HUES48 (cell line): ENCODE data around the gene CHRDL2.
"Not testable (repeated sequence)": the region's sequence is repeated elsewhere in the genome, so short reads cannot be mapped to it uniquely, and the experiment has no call there.

ENCODE experiments used
- H3K27ac ChIP-seq: one replicate; pipeline ENCODE4 v1.7.0; 2013; ENCODE audit warnings: low read depth, low read length, inconsistent platforms
- H3K27me3 ChIP-seq: 2 replicates; pipeline ENCODE4 v1.6.1; 2013; ENCODE audit warnings: mild to moderate bottlenecking, low read length; ENCODE audit not compliant: control insufficient read depth, insufficient read depth
- H3K36me3 ChIP-seq: 2 replicates; pipeline ENCODE4 v1.6.1; 2013; ENCODE audit warnings: low read length; ENCODE audit not compliant: control insufficient read depth, insufficient read depth
- H3K4me1 ChIP-seq: 2 replicates; pipeline ENCODE4 v1.6.1; 2013; ENCODE audit warnings: mild to moderate bottlenecking, low read length; ENCODE audit not compliant: control insufficient read depth, insufficient read depth
- H3K4me3 ChIP-seq: 2 replicates; pipeline ENCODE4 v1.5.1; 2013; ENCODE audit warnings: mild to moderate bottlenecking, low read depth, low read length
- H3K9ac ChIP-seq: 2 replicates; pipeline ENCODE4 v1.6.1; 2013; ENCODE audit warnings: mild to moderate bottlenecking, low read depth, low read length, moderate library complexity
- H3K9me3 ChIP-seq: 2 replicates; pipeline ENCODE4 v1.6.1; 2013; ENCODE audit warnings: low read length; ENCODE audit not compliant: control insufficient read depth, insufficient read depth

Gene CHRDL2

GRCh38 chr11:74769055-74769707 lies 38.0 kb upstream of the CHRDL2 start:
- H3K4me3 ChIP-seq: no peak overlapping the region
- H3K4me1 ChIP-seq: no peaks in the 10 kb centered on the region
- no peak overlapping the region for H3K9ac ChIP-seq
- H3K27ac ChIP-seq: no peak overlapping the region
- H3K27me3 ChIP-seq: no peaks in the 10 kb centered on the region
- H3K36me3 ChIP-seq: no peaks in the 10 kb centered on the region
- no peaks in the 10 kb centered on the region for H3K9me3 ChIP-seq

GRCh38 chr11:74768172-74768651 lies 37.0 kb upstream of the CHRDL2 start:
- H3K9me3 ChIP-seq, H3K9ac ChIP-seq, H3K4me1 ChIP-seq, H3K4me3 ChIP-seq, H3K36me3 ChIP-seq, H3K27me3 ChIP-seq, H3K27ac ChIP-seq: not testable (repeated sequence)

GRCh38 chr11:74766905-74767304 lies 35.7 kb upstream of the CHRDL2 start:
- Histone ChIP-seq H3K4me3 (no peak overlapping the region), H3K9me3 (no peaks in the 10 kb centered on the region), H3K27me3 (no peaks in the 10 kb centered on the region), H3K4me1 (no peaks in the 10 kb centered on the region), H3K27ac (no peak overlapping the region), H3K36me3 (no peaks in the 10 kb centered on the region), H3K9ac (no peak overlapping the region)

- Histone ChIP-seq H3K9ac (no peak overlapping the region), H3K4me1 (peaks cover 30% of the 10 kb centered on the region), H3K9me3 (no peaks in the 10 kb centered on the region), H3K27ac (no peak overlapping the region), H3K4me3 (no peak overlapping the region), H3K27me3 (no peaks in the 10 kb centered on the region), H3K36me3 (no peaks in the 10 kb centered on the region)
Measured at GRCh38 chr11:74756571-74756970, 25.3 kb upstream of the CHRDL2 start.

GRCh38 chr11:74755395-74755995 lies 24.3 kb upstream of the CHRDL2 start:
- Histone ChIP-seq H3K9me3 (no peaks in the 10 kb centered on the region), H3K27me3 (no peaks in the 10 kb centered on the region), H3K27ac (peak overlapping the region; percentile 81), H3K9ac (no peak overlapping the region; the same call in 1 of the 2 replicates), H3K36me3 (no peaks in the 10 kb centered on the region), H3K4me3 (peak overlapping the region; percentile 24; the same call in 1 of the 2 replicates), H3K4me1 (peaks cover 30% of the 10 kb centered on the region)

- peaks cover 37% of the 10 kb centered on the region for H3K4me1 ChIP-seq
- no peaks in the 10 kb centered on the region for H3K27me3 ChIP-seq
- H3K27ac ChIP-seq: peak overlapping the region; percentile 81
- H3K9me3 ChIP-seq: no peaks in the 10 kb centered on the region
- no peak overlapping the region; the same call in 1 of the 2 replicates for H3K9ac ChIP-seq
- H3K36me3 ChIP-seq: no peaks in the 10 kb centered on the region
- H3K4me3 ChIP-seq: peak overlapping the region; percentile 24; the same call in 1 of the 2 replicates
Measured at GRCh38 chr11:74754507-74755252, 23.5 kb upstream of the CHRDL2 start.

- Histone ChIP-seq H3K4me3 (no peak overlapping the region), H3K4me1 (peaks cover 42% of the 10 kb centered on the region)
Measured at GRCh38 chr11:74751303-74751702, 20.1 kb upstream of the CHRDL2 start.

GRCh38 chr11:74750598-74750997 lies 19.4 kb upstream of the CHRDL2 start:
- H3K4me1 ChIP-seq: peaks cover 34% of the 10 kb centered on the region
- H3K9me3 ChIP-seq, H3K27me3 ChIP-seq, H3K9ac ChIP-seq, H3K4me3 ChIP-seq, H3K36me3 ChIP-seq, H3K27ac ChIP-seq: not testable (repeated sequence)

More at GRCh38 chr11:74751303-74751702, 20.1 kb upstream of the CHRDL2 start:
- H3K27ac ChIP-seq: no peak overlapping the region
- H3K9ac ChIP-seq: no peak overlapping the region
- H3K36me3 ChIP-seq: no peaks in the 10 kb centered on the region
- H3K27me3 ChIP-seq: no peaks in the 10 kb centered on the region
- H3K9me3 ChIP-seq: no peaks in the 10 kb centered on the region

GRCh38 chr11:74749965-74750296 lies 18.7 kb upstream of the CHRDL2 start:
- no peak overlapping the region for H3K27ac ChIP-seq
- H3K9me3 ChIP-seq: no peaks in the 10 kb centered on the region
- H3K4me1 ChIP-seq: peaks cover 31% of the 10 kb centered on the region
- H3K27me3 ChIP-seq: no peaks in the 10 kb centered on the region
- no peak overlapping the region; the same call in 1 of the 2 replicates for H3K9ac ChIP-seq
- H3K36me3 ChIP-seq: no peaks in the 10 kb centered on the region
- peak overlapping the region; percentile 66 for H3K4me3 ChIP-seq

- Histone ChIP-seq H3K36me3 (no peaks in the 10 kb centered on the region), H3K9me3 (no peaks in the 10 kb centered on the region), H3K27me3 (no peaks in the 10 kb centered on the region), H3K27ac (peak overlapping the region; percentile 68), H3K9ac (peak overlapping the region; percentile 83), H3K4me3 (peak overlapping the region; percentile 66), H3K4me1 (peaks cover 25% of the 10 kb centered on the region)
Measured at GRCh38 chr11:74749127-74749964, 18.1 kb upstream of the CHRDL2 start.
